NCI-H146 treated with DMSO at 0.1 percent for 48 hours (cell line): ENCODE measurements around the gene SCAMP2.

ENCODE experiments used
- DNase-seq: peaks from one replicate; lab custom pipeline; 2025; ENCODE audit not compliant: unreplicated experiment; lab: John Stamatoyannopoulos, UW

SCAMP2 gene

DNA sequence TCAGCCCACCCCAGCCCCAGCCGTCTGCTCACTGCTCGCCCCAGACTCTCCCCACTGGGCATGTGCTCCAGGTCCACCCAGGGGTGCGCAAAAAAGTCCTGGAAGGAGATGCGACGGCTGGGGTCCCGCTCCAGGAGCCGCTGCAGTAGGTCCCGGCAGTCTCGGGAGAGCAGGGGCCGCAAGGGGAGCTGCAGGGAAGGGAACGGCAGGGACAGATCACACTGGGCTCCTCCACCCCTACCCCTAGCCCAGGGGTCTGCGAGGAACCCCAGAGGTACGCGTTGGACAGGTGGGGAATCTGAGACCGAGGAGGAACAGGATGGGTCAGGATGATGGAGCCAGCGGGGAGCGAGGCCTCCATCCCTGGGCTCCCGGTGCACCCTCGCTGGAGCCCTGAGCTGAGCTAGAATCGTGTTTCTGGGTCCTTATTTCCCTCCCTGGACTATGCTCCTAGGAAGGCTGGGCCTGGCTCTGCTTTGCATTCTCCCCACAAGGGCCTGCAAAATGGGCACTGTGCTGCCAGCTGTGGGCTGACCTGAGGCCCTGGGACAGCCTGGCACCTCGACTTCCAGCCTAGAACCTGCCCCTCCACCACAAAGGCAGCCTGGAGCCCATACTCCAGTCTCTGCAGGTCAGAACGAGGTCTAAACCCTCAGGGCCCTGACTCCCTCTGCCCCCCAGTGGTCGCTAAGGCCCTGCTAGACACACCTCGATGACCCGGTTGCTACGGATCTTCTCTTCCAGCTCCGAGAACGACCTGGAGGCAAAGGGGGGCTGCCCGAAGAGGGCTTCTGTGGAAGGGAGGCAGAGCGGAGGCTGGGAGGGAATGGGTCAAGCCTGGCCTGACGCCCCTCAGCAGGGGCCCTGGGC, 33.4 kb downstream of the SCAMP2 start:
- no peak for DNase-seq

GRCh38 chr15:74838746-74839525, 34.2 kb downstream of the SCAMP2 start:
- DNase-seq, result no peak

DNA sequence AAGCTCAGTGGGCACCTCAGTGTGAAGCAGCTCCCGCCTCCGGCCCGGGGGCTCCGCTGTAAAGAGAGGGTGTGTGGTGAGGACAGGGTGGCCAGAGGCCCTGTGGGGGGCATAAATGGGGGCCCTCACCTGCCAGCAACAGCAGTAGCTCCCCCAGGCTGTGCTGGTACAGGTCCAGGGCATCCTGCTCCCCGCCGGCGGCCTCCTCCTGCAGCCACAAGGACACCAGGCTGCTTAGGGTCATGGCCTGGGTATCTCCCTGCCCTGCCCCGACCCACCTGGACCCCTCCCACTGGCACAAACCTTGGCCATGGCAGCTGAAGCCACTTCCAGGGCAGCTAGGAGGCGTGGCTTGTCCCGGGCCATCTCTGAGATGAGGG, 35.0 kb downstream of the SCAMP2 start:
- DNase-seq, result no peak

- DNase-seq, result no peak
These were observed 35.6 kb downstream of the SCAMP2 start for GRCh38 chr15:74837482-74838136.

DNA sequence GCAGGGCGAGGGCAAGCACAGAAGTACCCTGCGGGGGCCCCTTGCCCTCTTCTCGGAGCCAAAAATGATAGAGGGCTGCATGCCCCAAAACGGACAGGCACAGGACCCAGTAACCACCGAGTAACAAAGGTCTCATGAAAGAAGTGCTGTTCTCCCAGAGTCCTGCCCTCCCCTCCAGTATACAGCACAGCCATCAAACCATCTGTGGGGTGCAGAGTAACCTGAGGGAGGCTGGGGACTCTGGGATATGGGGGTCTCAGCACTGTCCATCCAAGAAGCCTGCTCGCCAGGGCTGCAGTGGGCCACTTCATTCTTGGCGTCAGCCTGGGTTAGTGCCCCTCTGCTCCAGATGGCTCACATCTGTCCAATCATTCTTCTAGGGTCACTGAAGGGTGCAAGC, 36.3 kb downstream of the SCAMP2 start:
- no peak for DNase-seq

GRCh38 chr15:74835312-74835823, 37.8 kb downstream of the SCAMP2 start:
- no peak for DNase-seq

DNA sequence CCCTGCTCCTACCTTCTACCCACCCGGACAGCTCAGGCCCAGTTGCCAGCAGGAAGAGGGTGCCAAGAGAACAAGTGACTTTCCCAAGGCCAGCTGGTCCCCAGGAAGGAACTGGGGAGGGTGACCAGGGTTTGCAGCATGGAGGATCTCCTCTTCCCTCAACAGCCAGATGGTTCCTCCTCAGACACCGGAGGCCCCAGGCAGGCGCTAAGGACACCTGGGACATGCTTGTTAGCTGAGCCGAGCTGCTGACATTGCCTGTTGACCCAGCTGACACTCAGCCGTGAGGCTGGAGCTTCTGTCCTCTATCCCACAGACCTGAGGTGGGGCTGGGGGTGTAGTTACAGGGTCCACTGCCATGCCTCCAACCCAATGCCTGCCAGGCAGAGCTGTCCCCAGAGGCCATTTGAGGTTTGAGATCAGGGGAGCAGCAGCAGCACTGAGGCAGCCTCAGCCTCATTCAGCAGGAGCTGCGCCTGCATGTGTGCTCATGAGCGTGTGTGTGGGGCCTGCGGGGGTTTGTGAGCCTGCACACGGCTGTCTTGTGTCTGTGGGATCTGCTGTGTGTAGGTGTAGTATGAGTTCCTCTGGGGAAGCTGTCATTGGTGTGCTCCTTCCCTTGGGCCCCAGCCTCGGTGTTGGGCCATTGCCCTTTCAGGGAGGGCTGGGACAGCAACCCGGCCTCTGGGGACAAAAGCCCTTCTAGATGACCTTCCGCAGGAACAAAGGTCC, 39.6 kb downstream of the SCAMP2 start:
- DNase-seq, result no peak

DNA sequence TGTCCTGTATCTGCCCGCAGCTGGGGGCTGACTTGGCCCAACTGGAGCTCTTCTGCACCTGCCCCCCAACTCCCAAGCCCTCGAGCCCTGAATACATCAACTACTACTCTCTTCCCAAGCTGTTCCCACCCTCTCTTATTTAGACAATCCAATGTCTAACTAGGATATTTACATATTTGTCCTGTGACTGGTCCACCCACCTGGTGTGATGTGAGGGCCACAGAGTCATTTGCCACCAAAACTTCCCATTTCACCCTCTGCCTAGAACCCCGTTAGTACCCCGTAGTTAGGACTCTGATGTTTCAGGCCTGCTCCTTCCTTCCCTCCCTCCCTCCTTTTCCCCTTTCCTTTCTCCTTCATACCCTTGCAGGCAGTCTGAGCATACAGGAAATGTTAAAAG, 40.3 kb downstream of the SCAMP2 start:
- DNase-seq, result no peak

DNA sequence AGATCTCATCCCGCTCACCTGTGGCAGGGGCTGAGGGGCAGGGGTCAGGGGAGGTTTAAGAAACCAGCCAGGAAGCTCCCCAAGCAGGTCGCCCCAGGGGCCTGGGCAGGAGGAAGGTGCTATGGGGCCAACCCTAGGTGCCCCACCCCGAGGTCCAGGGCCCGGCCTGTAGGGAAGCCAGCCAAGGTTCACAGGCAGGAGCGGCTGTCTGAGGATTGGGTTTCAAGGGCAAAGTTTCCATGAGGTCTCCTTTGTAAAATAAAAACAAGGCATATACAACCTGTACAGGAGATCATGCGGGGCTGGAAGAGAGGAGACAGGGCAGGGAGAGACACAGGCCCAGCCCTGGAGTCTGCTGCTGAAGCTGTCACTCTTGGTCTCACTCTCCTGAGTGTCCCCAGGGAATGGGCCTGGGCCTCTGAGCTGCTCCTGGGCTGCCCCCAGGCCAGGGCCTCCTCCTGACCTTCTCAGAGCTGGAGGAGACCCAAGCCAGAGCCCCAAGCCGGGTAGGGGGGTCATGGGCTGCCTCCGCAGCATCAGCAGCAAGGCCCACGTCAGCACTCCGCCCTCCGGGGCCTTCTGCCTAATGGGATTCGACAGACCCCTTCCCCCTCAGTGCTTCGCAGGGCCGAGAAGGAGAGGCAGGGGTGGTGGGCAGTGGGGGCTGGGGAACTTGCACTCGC, 41.2 kb downstream of the SCAMP2 start:
- DNase-seq, result no peak

DNA sequence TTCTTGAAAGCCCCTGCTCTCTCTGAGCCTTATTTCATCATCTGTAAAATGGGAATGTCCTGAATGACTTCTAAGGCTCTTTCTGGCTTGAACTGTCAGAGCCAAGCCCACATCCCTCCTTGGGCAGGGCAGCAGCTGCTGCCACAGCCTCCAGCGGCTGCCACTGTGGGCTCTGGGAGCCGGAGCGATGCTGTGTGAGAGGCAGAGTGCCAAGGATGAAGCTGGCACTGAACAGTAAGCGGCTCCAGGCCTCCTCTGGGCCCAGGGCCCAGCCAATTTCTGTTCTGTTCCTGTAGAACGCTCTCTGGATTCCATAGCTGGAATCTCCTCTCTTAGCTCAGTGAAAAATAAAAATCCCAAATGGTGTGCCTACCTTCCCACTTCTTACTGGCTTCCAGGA, 42.3 kb downstream of the SCAMP2 start:
- DNase-seq, result no peak

- DNase-seq, result no peak
These were observed 43.2 kb downstream of the SCAMP2 start for GRCh38 chr15:74829991-74830390.

- no peak for DNase-seq
These were observed 43.7 kb downstream of the SCAMP2 start for GRCh38 chr15:74829486-74829885.

DNA sequence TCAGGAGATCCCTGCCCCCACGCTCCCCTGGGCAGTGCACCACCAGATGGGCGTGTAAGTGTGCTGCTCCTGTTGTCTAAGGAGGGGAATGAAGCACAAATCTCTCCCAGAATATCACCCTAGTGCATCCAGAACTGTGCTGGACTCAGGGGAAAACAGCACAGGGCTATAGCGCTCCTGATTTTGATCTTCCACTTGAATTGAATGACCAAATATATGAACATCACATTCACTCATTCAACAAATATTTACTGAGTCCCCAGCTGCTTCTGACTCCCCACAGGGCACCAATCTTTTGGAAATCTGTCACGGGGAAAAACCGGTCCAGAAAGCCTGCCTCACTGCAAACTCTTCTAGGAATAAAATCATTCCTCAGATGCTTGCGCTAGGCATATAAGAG, 44.3 kb downstream of the SCAMP2 start:
- DNase-seq, result no peak

- no peak for DNase-seq
These were observed 45.6 kb downstream of the SCAMP2 start for GRCh38 chr15:74827614-74828013.

GRCh38 chr15:74826921-74827320, 46.2 kb downstream of the SCAMP2 start:
- DNase-seq, result no peak

GRCh38 chr15:74826364-74826819, 46.8 kb downstream of the SCAMP2 start, which contains the start of gene CPLX3:
CPLX3 (plus strand) TSS chr15:74826627; CDS start chr15:74826704, 77 bp downstream.
- no peak for DNase-seq

DNA sequence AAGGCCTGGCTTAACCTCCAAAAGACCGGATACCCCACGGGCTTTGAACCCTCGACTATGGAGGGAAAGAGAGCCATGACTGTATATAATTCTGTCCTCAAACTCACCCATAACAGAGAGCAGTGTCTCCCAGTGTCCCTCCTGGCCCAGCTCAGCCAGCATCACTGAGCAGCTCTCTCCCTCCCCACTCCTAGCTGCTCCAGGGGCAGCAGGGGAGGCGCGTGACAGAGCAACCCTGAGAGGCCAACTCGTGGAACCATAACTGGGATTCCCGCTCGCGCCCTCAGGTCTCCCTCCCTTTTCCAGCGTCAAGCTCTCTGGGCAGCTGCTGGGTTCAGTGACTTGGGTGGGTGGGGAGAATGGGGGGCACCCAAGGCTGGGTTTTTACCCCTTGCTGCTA, 47.3 kb downstream of the SCAMP2 start:
- DNase-seq, result no peak

DNA sequence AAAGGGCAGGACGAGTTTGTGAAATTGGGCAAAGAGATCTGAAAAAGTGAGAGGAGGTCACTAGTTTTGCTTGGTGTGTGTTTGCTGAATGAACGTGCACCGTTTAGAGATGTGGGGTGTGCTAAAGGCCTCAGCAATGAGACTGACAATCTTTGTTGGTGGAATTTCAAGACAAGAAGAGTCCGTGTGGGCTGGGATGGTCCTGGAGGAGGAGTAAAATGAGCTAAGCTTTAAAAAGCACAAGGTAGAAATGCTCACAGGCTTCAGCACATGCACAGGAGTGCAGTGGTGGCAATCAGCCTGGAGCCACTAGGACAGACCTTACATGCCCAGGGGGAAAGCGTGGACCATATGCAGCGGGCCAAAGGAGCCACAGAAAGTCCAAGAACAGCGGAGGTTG, 48.2 kb downstream of the SCAMP2 start:
- no peak for DNase-seq

- DNase-seq, result no peak
These were observed 49.8 kb downstream of the SCAMP2 start for GRCh38 chr15:74823324-74823723.

DNA sequence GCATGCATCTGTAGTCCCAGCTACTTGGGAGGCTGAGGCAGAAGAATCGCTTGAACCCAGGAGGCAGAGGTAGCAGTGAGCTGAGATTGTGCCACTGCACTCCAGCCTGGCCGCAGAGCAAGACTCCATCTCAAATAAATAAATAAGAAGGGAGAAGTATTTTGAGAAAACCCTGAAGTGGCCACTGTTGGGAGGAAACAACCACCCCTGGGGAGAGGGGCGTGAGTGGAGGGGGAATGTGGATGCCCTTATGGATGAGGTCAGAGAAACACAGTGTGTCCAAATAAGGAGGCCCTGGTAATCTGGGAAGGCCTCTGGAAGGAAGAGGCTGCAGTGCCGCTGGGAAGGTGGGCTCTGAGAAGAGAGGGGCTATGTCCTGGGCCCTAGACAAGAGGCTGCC, 50.9 kb downstream of the SCAMP2 start:
- no peak for DNase-seq
